ENCODE results near the gene RRP36.

DNA sequence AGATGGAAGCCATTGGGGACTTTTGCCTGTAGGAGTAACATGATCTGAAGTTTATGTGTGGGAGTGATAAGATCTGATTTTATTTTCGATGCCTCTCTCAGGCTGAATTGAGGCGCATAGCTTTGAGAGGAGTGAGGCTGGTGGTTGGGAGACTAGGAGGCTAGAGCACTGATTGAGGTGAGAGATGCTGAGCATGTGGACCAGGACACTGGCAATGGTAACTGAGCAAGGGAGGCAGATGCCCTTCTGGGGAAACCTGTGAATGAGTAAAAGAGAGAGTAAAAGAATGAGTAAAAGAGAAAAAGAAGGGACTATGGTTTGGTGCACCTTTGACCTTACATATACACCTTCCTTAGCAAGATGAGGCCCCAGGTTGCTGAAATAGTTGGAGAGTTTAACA lies 3.0 kb downstream of the RRP36 start:
- TF ChIP-seq POLR2A (IDR thresholded peaks at IDR 0.05) = no peak
- TF ChIP-seq, protein P1, sequence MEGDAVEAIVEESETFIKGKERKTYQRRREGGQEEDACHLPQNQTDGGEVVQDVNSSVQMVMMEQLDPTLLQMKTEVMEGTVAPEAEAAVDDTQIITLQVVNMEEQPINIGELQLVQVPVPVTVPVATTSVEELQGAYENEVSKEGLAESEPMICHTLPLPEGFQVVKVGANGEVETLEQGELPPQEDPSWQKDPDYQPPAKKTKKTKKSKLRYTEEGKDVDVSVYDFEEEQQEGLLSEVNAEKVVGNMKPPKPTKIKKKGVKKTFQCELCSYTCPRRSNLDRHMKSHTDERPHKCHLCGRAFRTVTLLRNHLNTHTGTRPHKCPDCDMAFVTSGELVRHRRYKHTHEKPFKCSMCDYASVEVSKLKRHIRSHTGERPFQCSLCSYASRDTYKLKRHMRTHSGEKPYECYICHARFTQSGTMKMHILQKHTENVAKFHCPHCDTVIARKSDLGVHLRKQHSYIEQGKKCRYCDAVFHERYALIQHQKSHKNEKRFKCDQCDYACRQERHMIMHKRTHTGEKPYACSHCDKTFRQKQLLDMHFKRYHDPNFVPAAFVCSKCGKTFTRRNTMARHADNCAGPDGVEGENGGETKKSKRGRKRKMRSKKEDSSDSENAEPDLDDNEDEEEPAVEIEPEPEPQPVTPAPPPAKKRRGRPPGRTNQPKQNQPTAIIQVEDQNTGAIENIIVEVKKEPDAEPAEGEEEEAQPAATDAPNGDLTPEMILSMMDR (IDR thresholded peaks at IDR 0.05) = no peak
